Activated naive CD8-positive, alpha-beta T cell treated with anti-CD3 and anti-CD28 coated beads for 36 hours (primary cell): ENCODE results near the gene RBFOX1. TPM values are rescaled to one million over a fixed set of nuclear protein-coding genes. Genes with fewer than 3 reads are reported as not detected.

ENCODE experiments used
- DNase-seq: peaks from one replicate; pipeline ENCODE4 v3.0.0; 2021
- H3K27ac Mint-ChIP-seq: one replicate; pipeline ENCODE4 v1.8.0; 2022; ENCODE audit warnings: mild to moderate bottlenecking, moderate library complexity, mixed read lengths
- H3K27me3 Mint-ChIP-seq: one replicate; pipeline ENCODE4 v1.8.0; 2022; ENCODE audit warnings: mild to moderate bottlenecking, mixed read lengths
- H3K36me3 Mint-ChIP-seq: one replicate; pipeline ENCODE4 v1.8.0; 2021; ENCODE audit warnings: mild to moderate bottlenecking, mixed read lengths
- H3K4me1 Mint-ChIP-seq: one replicate; pipeline ENCODE4 v1.8.0; 2021; ENCODE audit warnings: mixed read lengths
- H3K4me3 Mint-ChIP-seq: one replicate; pipeline ENCODE4 v1.8.0; 2022; ENCODE audit warnings: mild to moderate bottlenecking, moderate library complexity, mixed read lengths
- H3K9me3 Mint-ChIP-seq: one replicate; pipeline ENCODE4 v1.8.0; 2022; ENCODE audit warnings: mixed read lengths
- total RNA-seq, 2 experiments: library from RNA; stranded (reverse); gene quantifications; one replicate each; pipeline ENCODE4 v1.2.3, GENCODE V29; 2021

Gene RBFOX1
- total RNA-seq, 2 experiments from 2014 or later, result not detected

GRCh38 chr16:7439518-7439917 is 106.9 kb downstream of the RBFOX1 start:
- DNase-seq, result no peak
- Mint-ChIP-seq H3K4me1 (no peaks in the 10 kb centered on the region), H3K9me3 (no peaks in the 10 kb centered on the region), H3K27me3 (no peaks in the 10 kb centered on the region), H3K36me3 (no peaks in the 10 kb centered on the region), H3K4me3 (no peak overlapping the region), H3K27ac (no peak overlapping the region)

GRCh38 chr16:7440886-7441400 is 108.3 kb downstream of the RBFOX1 start:
- H3K36me3 Mint-ChIP-seq, result no peaks in the 10 kb centered on the region
- no peak overlapping the region for H3K4me3 Mint-ChIP-seq
- no peak overlapping the region for H3K27ac Mint-ChIP-seq
- H3K27me3 Mint-ChIP-seq, result no peaks in the 10 kb centered on the region
- DNase-seq, result no peak
- peaks cover 2% of the 10 kb centered on the region for H3K9me3 Mint-ChIP-seq
- no peaks in the 10 kb centered on the region for H3K4me1 Mint-ChIP-seq

GRCh38 chr16:7442050-7442449 is 109.4 kb downstream of the RBFOX1 start:
- H3K9me3 Mint-ChIP-seq, result peaks cover 2% of the 10 kb centered on the region

GRCh38 chr16:7443142-7443541 is 110.5 kb downstream of the RBFOX1 start:
- Mint-ChIP-seq H3K4me3 (no peak overlapping the region), H3K9me3 (peaks cover 2% of the 10 kb centered on the region), H3K36me3 (no peaks in the 10 kb centered on the region), H3K4me1 (no peaks in the 10 kb centered on the region), H3K27me3 (no peaks in the 10 kb centered on the region), H3K27ac (no peak overlapping the region)
- no peak for DNase-seq

More at GRCh38 chr16:7442050-7442449, 109.4 kb downstream of the RBFOX1 start:
- H3K4me1 Mint-ChIP-seq, result no peaks in the 10 kb centered on the region
- H3K36me3 Mint-ChIP-seq, result no peaks in the 10 kb centered on the region
- H3K27ac Mint-ChIP-seq, result no peak overlapping the region
- no peak overlapping the region for H3K4me3 Mint-ChIP-seq
- no peaks in the 10 kb centered on the region for H3K27me3 Mint-ChIP-seq
- no peak for DNase-seq

- no peak overlapping the region for H3K27ac Mint-ChIP-seq
- no peaks in the 10 kb centered on the region for H3K4me1 Mint-ChIP-seq
- peaks cover 3% of the 10 kb centered on the region for H3K9me3 Mint-ChIP-seq
- no peaks in the 10 kb centered on the region for H3K27me3 Mint-ChIP-seq
- no peaks in the 10 kb centered on the region for H3K36me3 Mint-ChIP-seq
- DNase-seq, result no peak
- no peak overlapping the region for H3K4me3 Mint-ChIP-seq
Measured at GRCh38 chr16:7443648-7444365, 111.2 kb downstream of the RBFOX1 start.

- Mint-ChIP-seq H3K4me3 (no peak overlapping the region), H3K27ac (no peak overlapping the region), H3K4me1 (no peaks in the 10 kb centered on the region), H3K36me3 (no peaks in the 10 kb centered on the region), H3K27me3 (no peaks in the 10 kb centered on the region), H3K9me3 (peaks cover 11% of the 10 kb centered on the region)
- no peak for DNase-seq
Measured at GRCh38 chr16:7449306-7449705, 116.7 kb downstream of the RBFOX1 start.

- no peak overlapping the region for H3K4me3 Mint-ChIP-seq
- H3K36me3 Mint-ChIP-seq, result no peaks in the 10 kb centered on the region
- no peak overlapping the region for H3K27ac Mint-ChIP-seq
- DNase-seq, result no peak
- no peaks in the 10 kb centered on the region for H3K27me3 Mint-ChIP-seq
- no peaks in the 10 kb centered on the region for H3K4me1 Mint-ChIP-seq
- H3K9me3 Mint-ChIP-seq, result peaks cover 11% of the 10 kb centered on the region
Measured at GRCh38 chr16:7449808-7450207, 117.2 kb downstream of the RBFOX1 start.

- peaks cover 11% of the 10 kb centered on the region for H3K9me3 Mint-ChIP-seq
- H3K27ac Mint-ChIP-seq, result no peak overlapping the region
- H3K4me3 Mint-ChIP-seq, result no peak overlapping the region
- no peaks in the 10 kb centered on the region for H3K27me3 Mint-ChIP-seq
- no peaks in the 10 kb centered on the region for H3K36me3 Mint-ChIP-seq
- H3K4me1 Mint-ChIP-seq, result no peaks in the 10 kb centered on the region
- DNase-seq, result no peak
Measured at GRCh38 chr16:7450440-7450839, 117.8 kb downstream of the RBFOX1 start.

GRCh38 chr16:7452090-7452489 is 119.4 kb downstream of the RBFOX1 start:
- no peaks in the 10 kb centered on the region for H3K4me1 Mint-ChIP-seq
- no peak overlapping the region for H3K4me3 Mint-ChIP-seq
- no peaks in the 10 kb centered on the region for H3K27me3 Mint-ChIP-seq
- no peaks in the 10 kb centered on the region for H3K36me3 Mint-ChIP-seq
- DNase-seq, result no peak
- H3K27ac Mint-ChIP-seq, result no peak overlapping the region
- peaks cover 10% of the 10 kb centered on the region for H3K9me3 Mint-ChIP-seq

GRCh38 chr16:7456211-7456610 is 123.6 kb downstream of the RBFOX1 start:
- Mint-ChIP-seq H3K9me3 (peaks cover 9% of the 10 kb centered on the region), H3K27ac (no peak overlapping the region), H3K27me3 (no peaks in the 10 kb centered on the region), H3K4me1 (no peaks in the 10 kb centered on the region), H3K4me3 (no peak overlapping the region), H3K36me3 (no peaks in the 10 kb centered on the region)
- DNase-seq, result no peak

- Mint-ChIP-seq H3K9me3 (peaks cover 5% of the 10 kb centered on the region), H3K27me3 (no peaks in the 10 kb centered on the region), H3K4me1 (no peaks in the 10 kb centered on the region), H3K27ac (no peak overlapping the region), H3K4me3 (no peak overlapping the region), H3K36me3 (no peaks in the 10 kb centered on the region)
- DNase-seq, result no peak
Measured at GRCh38 chr16:7458144-7458543, 125.5 kb downstream of the RBFOX1 start.

- Mint-ChIP-seq H3K9me3 (peaks cover 4% of the 10 kb centered on the region), H3K27ac (no peak overlapping the region), H3K27me3 (no peaks in the 10 kb centered on the region), H3K4me3 (no peak overlapping the region), H3K36me3 (no peaks in the 10 kb centered on the region), H3K4me1 (no peaks in the 10 kb centered on the region)
- no peak for DNase-seq
Measured at GRCh38 chr16:7470344-7470743, 137.7 kb downstream of the RBFOX1 start.

GRCh38 chr16:7471268-7471667 is 138.6 kb downstream of the RBFOX1 start:
- no peak for DNase-seq
- Mint-ChIP-seq H3K4me3 (no peak overlapping the region), H3K36me3 (no peaks in the 10 kb centered on the region), H3K4me1 (no peaks in the 10 kb centered on the region), H3K27me3 (no peaks in the 10 kb centered on the region), H3K9me3 (peaks cover 5% of the 10 kb centered on the region), H3K27ac (no peak overlapping the region)

- no peaks in the 10 kb centered on the region for H3K36me3 Mint-ChIP-seq
Measured at GRCh38 chr16:7482032-7482431, 149.4 kb downstream of the RBFOX1 start.

GRCh38 chr16:7482596-7483290 is 150.1 kb downstream of the RBFOX1 start:
- Mint-ChIP-seq H3K9me3 (peaks cover 3% of the 10 kb centered on the region), H3K4me1 (no peaks in the 10 kb centered on the region), H3K4me3 (no peak overlapping the region), H3K27ac (no peak overlapping the region), H3K27me3 (no peaks in the 10 kb centered on the region), H3K36me3 (no peaks in the 10 kb centered on the region)
- no peak for DNase-seq

More at GRCh38 chr16:7482032-7482431, 149.4 kb downstream of the RBFOX1 start:
- DNase-seq, result no peak
- Mint-ChIP-seq H3K9me3 (peaks cover 3% of the 10 kb centered on the region), H3K4me3 (no peak overlapping the region), H3K27me3 (no peaks in the 10 kb centered on the region), H3K27ac (no peak overlapping the region), H3K4me1 (no peaks in the 10 kb centered on the region)
